CD14-positive monocyte (primary cell): ENCODE data around the gene EDARADD. TPM values are rescaled to one million over a fixed set of nuclear protein-coding genes. Genes with fewer than 3 reads are reported as not detected.

ENCODE experiments used
- DNase-seq, 3 donors: peaks; one replicate each; pipeline ENCODE4 v3.0.0-alpha.2; 2011 to 2022
- H2AFZ ChIP-seq: 2 replicates; pipeline ENCODE4 v1.6.0; 2012; ENCODE audit warnings: mild to moderate bottlenecking, low read depth, low read length, inconsistent platforms; ENCODE audit not compliant: insufficient read depth, poor library complexity, severe bottlenecking
- H3K27ac ChIP-seq, 2 donors: 1 replicate in 1 of 2; 2 replicates in 1 of 2; pipeline ENCODE4 v1.5.1; 2012 to 2013; ENCODE audit warnings: low read length in 2 of 2, control low read depth in 1 of 2, inconsistent platforms in 1 of 2, low read depth in 1 of 2, mild to moderate bottlenecking in 1 of 2
- H3K27me3 ChIP-seq, 2 donors: one replicate each; pipeline versions ENCODE4 v1.6.0 to v1.6.1; 2011 to 2013; ENCODE audit warnings: low read length in 2 of 2; ENCODE audit not compliant: control insufficient read depth in 2 of 2, insufficient read depth in 2 of 2
- H3K36me3 ChIP-seq, 2 donors: replicated peaks in 1 of 2; 1 replicate in 1 of 2; 2 replicates in 1 of 2; pipeline versions ENCODE4 v1.5.1 to v1.6.1; 2012 to 2013; ENCODE audit warnings: low read length in 2 of 2, control low read depth in 1 of 2, inconsistent platforms in 1 of 2, mild to moderate bottlenecking in 1 of 2; ENCODE audit not compliant: insufficient read depth in 2 of 2, control insufficient read depth in 1 of 2
- H3K4me1 ChIP-seq, 2 donors: 1 replicate in 1 of 2; 2 replicates in 1 of 2; pipeline versions ENCODE4 v1.5.1 to v1.6.1; 2012 to 2013; ENCODE audit warnings: low read length in 2 of 2, control low read depth in 1 of 2, inconsistent platforms in 1 of 2, mild to moderate bottlenecking in 1 of 2, moderate library complexity in 1 of 2; ENCODE audit not compliant: insufficient read depth in 2 of 2, control insufficient read depth in 1 of 2
- H3K4me2 ChIP-seq: replicated peaks from 2 replicates; pipeline ENCODE3; 2012; ENCODE audit warnings: low read length, moderate library complexity, mild to moderate bottlenecking; ENCODE audit not compliant: poor library complexity, severe bottlenecking; ENCODE audit errors: extremely low read depth
- H3K4me3 ChIP-seq, 3 experiments: fragments of 200-600 bp in 1 of 3; sonication (generic) in 1 of 3; replicated peaks in 1 of 3; 1 replicate in 2 of 3; 2 replicates in 1 of 3; pipeline ENCODE4 v1.5.1; 2011 to 2013; ENCODE audit warnings: low read length in 3 of 3, mild to moderate bottlenecking in 3 of 3, control low read depth in 2 of 3, low read depth in 2 of 3, inconsistent platforms in 1 of 3, moderate library complexity in 1 of 3
- H3K79me2 ChIP-seq: 2 replicates; pipeline ENCODE4 v1.6.0; 2012; ENCODE audit warnings: mild to moderate bottlenecking, control low read depth, inconsistent platforms, low read length, moderate library complexity; ENCODE audit not compliant: insufficient read depth
- H3K9ac ChIP-seq: 2 replicates; pipeline ENCODE4 v1.6.0; 2017; ENCODE audit warnings: low read length, mild to moderate bottlenecking; ENCODE audit not compliant: insufficient read depth, poor library complexity, severe bottlenecking
- H3K9me3 ChIP-seq, 2 donors: replicated peaks in 1 of 2; 1 replicate in 1 of 2; 2 replicates in 1 of 2; pipeline versions ENCODE4 v1.5.1 to v1.6.1; 2012 to 2013; ENCODE audit warnings: low read length in 2 of 2, control low read depth in 1 of 2; ENCODE audit not compliant: control insufficient read depth in 1 of 2, insufficient read depth in 1 of 2
- H4K20me1 ChIP-seq: 2 replicates; pipeline ENCODE4 v1.6.0; 2012; ENCODE audit warnings: mild to moderate bottlenecking, low read length, control low read depth, moderate library complexity; ENCODE audit not compliant: insufficient read depth
- H3K27ac Mint-ChIP-seq, 7 donors: one replicate each; pipeline ENCODE4 v1.8.0; 2020; ENCODE audit warnings: mild to moderate bottlenecking in 7 of 7, mixed read lengths in 7 of 7, moderate library complexity in 6 of 7, inconsistent platforms in 2 of 7
- H3K27me3 Mint-ChIP-seq, 3 donors: one replicate each; pipeline ENCODE4 v1.8.0; 2021 to 2022; ENCODE audit warnings: low read depth in 3 of 3, mild to moderate bottlenecking in 3 of 3, mixed read lengths in 3 of 3, moderate library complexity in 3 of 3, inconsistent platforms in 1 of 3
- H3K36me3 Mint-ChIP-seq, 2 donors: one replicate each; pipeline ENCODE4 v1.8.0; 2020; ENCODE audit warnings: mixed read lengths in 2 of 2, inconsistent platforms in 1 of 2, mild to moderate bottlenecking in 1 of 2
- H3K4me1 Mint-ChIP-seq: one replicate; pipeline ENCODE4 v1.8.0; 2020; ENCODE audit warnings: mild to moderate bottlenecking, mixed read lengths
- H3K4me3 Mint-ChIP-seq, 2 donors: one replicate each; pipeline ENCODE4 v1.8.0; 2020; ENCODE audit warnings: mild to moderate bottlenecking in 2 of 2, mixed read lengths in 2 of 2, moderate library complexity in 1 of 2
- H3K9me3 Mint-ChIP-seq, 7 donors: one replicate each; pipeline ENCODE4 v1.8.0; 2020 to 2022; ENCODE audit warnings: mixed read lengths in 7 of 7, mild to moderate bottlenecking in 6 of 7, moderate library complexity in 6 of 7, inconsistent platforms in 2 of 7
- WGBS: methylation state at CpG from one replicate; pipeline ENCODE4 v1.1.5; 2013; ENCODE audit warnings: missing lambda C conversion rate; ENCODE audit not compliant: insufficient coverage; 5-methylcytosine and 5-hydroxymethylcytosine counted together
- intact Hi-C, 2 donors: fragments of 100-400 bp; cut with micrococcal nuclease; formaldehyde crosslinking; loops; one replicate each; pipeline versions ENCODE4 v1.15.0 to v1.15.1; 2023
- polyA plus RNA-seq, 3 donors: library from polyadenylated mRNA; depleted of rRNA in 1 of 3; unstranded in 2 of 3; stranded (reverse) in 1 of 3; fragments of 300-500 nt in 2 of 3; fragments of >200 nt in 1 of 3; fragmentation: Illumina TruSeq in 2 of 3; gene quantifications; 1 replicate in 2 of 3; 2 replicates in 1 of 3; pipeline ENCODE4 v1.2.3, GENCODE V29; 2012 to 2021
- TF ChIP-seq, protein P1 (sequence below): fragments of 200-600 bp; IDR thresholded peaks from one replicate; pipeline ENCODE4 v1.8.0; 2022; ENCODE audit warnings: antibody characterized with exemption, mild to moderate bottlenecking

Gene EDARADD
- polyA plus RNA-seq, 3 donors = not detected

DNA sequence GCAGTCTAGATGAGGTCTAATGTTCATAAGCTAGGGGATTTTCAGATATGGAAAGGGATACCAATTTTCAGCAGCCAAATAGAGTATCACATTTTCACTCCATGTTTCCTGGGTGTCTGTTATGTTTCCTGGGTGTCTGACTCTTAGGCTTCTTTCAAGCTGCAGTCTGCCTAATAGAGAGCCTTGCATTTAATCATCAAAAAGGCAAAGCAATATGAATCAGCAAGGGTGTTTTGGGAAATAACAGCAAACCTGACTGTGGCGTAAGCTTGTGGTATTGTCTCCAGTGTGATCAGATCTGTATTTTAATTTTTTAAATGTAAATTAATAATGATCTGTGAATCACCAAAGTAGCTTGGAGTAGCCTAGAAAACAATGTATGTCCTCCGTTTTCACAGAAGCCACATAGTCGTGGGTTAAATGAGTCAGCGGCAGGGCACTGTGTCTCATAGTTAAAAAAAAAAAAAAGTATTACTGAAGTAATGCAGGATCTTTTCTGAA, 140.1 kb downstream of the EDARADD start:
- H4K20me1 ChIP-seq = peaks cover 94% of the 10 kb centered on the region
- Mint-ChIP-seq H3K36me3 (peaks cover 60 to 71% of the 10 kb centered on the region in 2 donors), H3K9me3 (no peaks in the 10 kb centered on the region), H3K27me3 (peaks cover 0 to 1% (median 0%) of the 10 kb centered on the region in 3 donors), H3K27ac (peak overlapping the region in 2 of 7 donors; percentile 67 to 71), H3K4me1 (peaks cover 27% of the 10 kb centered on the region), H3K4me3 (no peak overlapping the region)
- no peaks in the 10 kb centered on the region for H3K9me3 ChIP-seq
- H3K27me3 ChIP-seq = no peaks in the 10 kb centered on the region
- H3K4me1 ChIP-seq = peaks cover 9% of the 10 kb centered on the region in 2 donors
- TF ChIP-seq, protein P1, sequence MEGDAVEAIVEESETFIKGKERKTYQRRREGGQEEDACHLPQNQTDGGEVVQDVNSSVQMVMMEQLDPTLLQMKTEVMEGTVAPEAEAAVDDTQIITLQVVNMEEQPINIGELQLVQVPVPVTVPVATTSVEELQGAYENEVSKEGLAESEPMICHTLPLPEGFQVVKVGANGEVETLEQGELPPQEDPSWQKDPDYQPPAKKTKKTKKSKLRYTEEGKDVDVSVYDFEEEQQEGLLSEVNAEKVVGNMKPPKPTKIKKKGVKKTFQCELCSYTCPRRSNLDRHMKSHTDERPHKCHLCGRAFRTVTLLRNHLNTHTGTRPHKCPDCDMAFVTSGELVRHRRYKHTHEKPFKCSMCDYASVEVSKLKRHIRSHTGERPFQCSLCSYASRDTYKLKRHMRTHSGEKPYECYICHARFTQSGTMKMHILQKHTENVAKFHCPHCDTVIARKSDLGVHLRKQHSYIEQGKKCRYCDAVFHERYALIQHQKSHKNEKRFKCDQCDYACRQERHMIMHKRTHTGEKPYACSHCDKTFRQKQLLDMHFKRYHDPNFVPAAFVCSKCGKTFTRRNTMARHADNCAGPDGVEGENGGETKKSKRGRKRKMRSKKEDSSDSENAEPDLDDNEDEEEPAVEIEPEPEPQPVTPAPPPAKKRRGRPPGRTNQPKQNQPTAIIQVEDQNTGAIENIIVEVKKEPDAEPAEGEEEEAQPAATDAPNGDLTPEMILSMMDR = no peak
- H3K9ac ChIP-seq = no peak overlapping the region
- no peak for DNase-seq
- H3K36me3 ChIP-seq = peaks cover 55 to 81% of the 10 kb centered on the region in 2 donors
- intact Hi-C loops = no loop called here
- H3K27ac ChIP-seq = peak overlapping the region in 1 of 2 donors; percentile 4
- no peak overlapping the region for H3K4me3 ChIP-seq
- no peak overlapping the region for H3K4me2 ChIP-seq
- H2AFZ ChIP-seq = no peak overlapping the region
- peaks cover 66% of the 10 kb centered on the region for H3K79me2 ChIP-seq
- 83% methylated on average over 1 of the region's 4 CpGs for WGBS

Other genes with a start within 250 kb of the EDARADD start
- gene ERO1B, start 112.3 kb upstream of the EDARADD start, polyA plus RNA-seq = 1 to 10 TPM; 2.7 to 4.2 (median 3.2) TPM
- 10 to 100 TPM; 58.9 to 84.6 (median 75.7) TPM for gene LGALS8, start 129.7 kb downstream of the EDARADD start, polyA plus RNA-seq
- gene HEATR1, start 210.2 kb downstream of the EDARADD start, polyA plus RNA-seq = 1 to 10 TPM; 2.8 to 4.2 (median 3.7) TPM